Activated CD4-positive, alpha-beta T cell treated with anti-CD3 and anti-CD28 coated beads for 36 hours (primary cell): Measurements from ENCODE around the gene REM1. TPM values are rescaled to one million over a fixed set of nuclear protein-coding genes. Genes with fewer than 3 reads are reported as not detected.
"Not testable (repeated sequence)": the region's sequence is repeated elsewhere in the genome, so short reads cannot be mapped to it uniquely, and the experiment has no call there.

ENCODE experiments used
- ATAC-seq: fragments of 200-7000 bp; cut with Tn5 transposase; one replicate; pipeline ENCODE4 v1.10.0; 2021; ENCODE audit warnings: mild to moderate bottlenecking, moderate library complexity
- CTCF ChIA-PET: fragments of 350-600 bp; sonication (Branson Sonifier 250); formaldehyde crosslinking; loops from one replicate; lab custom pipeline; 2021; ENCODE audit warnings: antibody characterized with exemption; lab: Charles Lee
- POLR2A ChIA-PET: fragments of 350-600 bp; sonication (Branson Sonifier 250); formaldehyde crosslinking; loops from one replicate; lab custom pipeline; 2021; ENCODE audit warnings: antibody characterized with exemption, inconsistent platforms; lab: Charles Lee
- DNase-seq: peaks from one replicate; pipeline ENCODE4 v3.0.0-alpha.2; 2020
- H3K27ac Mint-ChIP-seq: one replicate; pipeline ENCODE4 v1.8.0; 2021; ENCODE audit warnings: mixed read lengths
- H3K27me3 Mint-ChIP-seq: one replicate; pipeline ENCODE4 v1.8.0; 2021; ENCODE audit warnings: mixed read lengths
- H3K36me3 Mint-ChIP-seq: one replicate; pipeline ENCODE4 v1.8.0; 2021; ENCODE audit warnings: low read depth, mixed read lengths
- H3K4me1 Mint-ChIP-seq: one replicate; pipeline ENCODE4 v1.8.0; 2021; ENCODE audit warnings: mixed read lengths
- H3K4me3 Mint-ChIP-seq: one replicate; pipeline ENCODE4 v1.8.0; 2021; ENCODE audit warnings: mild to moderate bottlenecking, moderate library complexity, mixed read lengths
- H3K9me3 Mint-ChIP-seq: one replicate; pipeline ENCODE4 v1.8.0; 2021; ENCODE audit warnings: low read depth, mixed read lengths
- intact Hi-C, 2 experiments: fragments of 100-400 bp; cut with DNase I in 1 of 2; cut with micrococcal nuclease in 1 of 2; formaldehyde crosslinking; loops; one replicate each; pipeline versions ENCODE4 v1.14.2 to v1.15.1; 2022 to 2024; cut with DNase I, micrococcal nuclease
- total RNA-seq, 2 experiments: library from RNA; stranded (reverse); gene quantifications; one replicate each; pipeline ENCODE4 v1.2.3, GENCODE V29; 2021

Gene REM1, protein sequence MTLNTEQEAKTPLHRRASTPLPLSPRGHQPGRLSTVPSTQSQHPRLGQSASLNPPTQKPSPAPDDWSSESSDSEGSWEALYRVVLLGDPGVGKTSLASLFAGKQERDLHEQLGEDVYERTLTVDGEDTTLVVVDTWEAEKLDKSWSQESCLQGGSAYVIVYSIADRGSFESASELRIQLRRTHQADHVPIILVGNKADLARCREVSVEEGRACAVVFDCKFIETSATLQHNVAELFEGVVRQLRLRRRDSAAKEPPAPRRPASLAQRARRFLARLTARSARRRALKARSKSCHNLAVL
- total RNA-seq: not detected

DNA sequence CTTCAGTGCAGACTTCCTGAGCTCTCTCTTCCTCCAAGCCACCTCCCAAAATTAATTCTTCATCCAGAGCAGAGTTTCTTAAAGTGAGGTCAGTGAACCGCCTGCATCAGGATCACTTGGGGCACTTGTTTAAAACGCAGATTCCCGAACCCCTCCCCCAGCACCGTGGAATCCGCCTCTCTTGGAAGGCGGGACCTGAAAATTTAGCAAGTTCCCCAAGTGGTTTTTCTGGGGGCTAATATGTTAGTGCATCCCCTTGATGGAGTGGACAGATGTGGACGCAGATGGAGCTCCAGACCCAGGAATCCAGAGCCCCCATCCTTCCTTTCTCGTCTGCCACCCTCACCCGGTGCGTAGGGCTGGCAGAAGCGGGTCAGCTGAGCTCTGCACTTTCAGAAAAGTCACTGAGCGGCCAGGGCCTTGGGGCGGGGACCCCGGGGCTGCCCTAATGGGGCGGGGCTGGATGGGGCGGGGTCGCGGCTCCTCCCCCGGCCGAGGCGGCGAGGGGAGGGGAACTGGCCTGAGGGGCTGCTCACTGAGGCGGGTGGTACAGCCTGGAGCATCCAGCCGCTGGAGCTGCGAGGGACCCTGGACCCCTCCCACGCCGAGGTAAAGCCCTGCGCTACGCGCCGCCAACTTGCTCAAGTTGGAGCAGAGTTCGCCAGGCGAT lies at the start of gene REM1, which contains the start of gene DEFB124:
Gene REM1 (plus strand): TSS at position 531 of the 670 bp plus-strand sequence. CDS start 1,158 bp downstream, outside the sequence.
Gene DEFB124 (minus strand): TSS at position 370 of the 670 bp plus-strand sequence. CDS start 2,114 bp downstream, outside the sequence.
- CTCF ChIA-PET: interaction anchor here (0.7 to 3.3 kb wide), 3 partner anchors 14 to 35 kb away, joined by 3 to 16 read pairs (median 3); partner anchors contain the start of gene DEFB123
- Mint-ChIP-seq H3K9me3 (peaks cover 3% of the 10 kb centered on the region), H3K4me1 (peaks cover 9% of the 10 kb centered on the region), H3K27ac (no peak within 1 kb of the TSS), H3K27me3 (peaks cover 34% of the 10 kb centered on the region), H3K36me3 (peaks cover 2% of the 10 kb centered on the region), H3K4me3 (no peak within 1 kb of the TSS)
- ATAC-seq (no peak), DNase-seq (no peak)
- intact Hi-C loops: no loop called here
- POLR2A ChIA-PET: interaction anchor here (1.1 kb wide), 1 partner anchor 124 kb away, joined by 8 read pairs; no protein-coding TSS in a partner anchor

DNA sequence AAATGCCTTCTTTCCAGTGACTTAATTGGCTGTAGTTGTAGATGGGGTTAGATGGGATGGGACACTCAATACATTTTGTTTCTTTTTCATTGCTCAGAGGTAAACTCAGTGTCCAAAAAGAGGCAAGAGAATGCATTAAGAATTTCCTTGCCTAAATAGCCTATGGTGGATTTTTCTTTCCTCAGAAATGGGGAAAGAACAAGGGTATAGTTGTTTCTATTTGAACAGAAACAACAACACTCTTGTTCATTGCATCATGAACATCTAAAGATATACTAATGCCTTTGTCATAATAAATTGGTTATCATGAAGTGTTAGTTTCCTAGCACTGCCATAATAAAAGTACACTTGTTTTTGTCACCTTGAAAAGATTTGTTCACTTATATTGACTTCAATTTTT lies 49.3 kb upstream of the REM1 start:
- Mint-ChIP-seq H3K9me3 (no peaks in the 10 kb centered on the region), H3K4me3 (no peak overlapping the region), H3K27ac (no peak overlapping the region), H3K36me3 (no peaks in the 10 kb centered on the region), H3K4me1 (no peaks in the 10 kb centered on the region), H3K27me3 (peaks cover 3% of the 10 kb centered on the region)
- ATAC-seq: no peak
- POLR2A ChIA-PET: no interaction called here
- CTCF ChIA-PET: no interaction called here
- DNase-seq: no peak
- intact Hi-C loops: no loop called here

DNA sequence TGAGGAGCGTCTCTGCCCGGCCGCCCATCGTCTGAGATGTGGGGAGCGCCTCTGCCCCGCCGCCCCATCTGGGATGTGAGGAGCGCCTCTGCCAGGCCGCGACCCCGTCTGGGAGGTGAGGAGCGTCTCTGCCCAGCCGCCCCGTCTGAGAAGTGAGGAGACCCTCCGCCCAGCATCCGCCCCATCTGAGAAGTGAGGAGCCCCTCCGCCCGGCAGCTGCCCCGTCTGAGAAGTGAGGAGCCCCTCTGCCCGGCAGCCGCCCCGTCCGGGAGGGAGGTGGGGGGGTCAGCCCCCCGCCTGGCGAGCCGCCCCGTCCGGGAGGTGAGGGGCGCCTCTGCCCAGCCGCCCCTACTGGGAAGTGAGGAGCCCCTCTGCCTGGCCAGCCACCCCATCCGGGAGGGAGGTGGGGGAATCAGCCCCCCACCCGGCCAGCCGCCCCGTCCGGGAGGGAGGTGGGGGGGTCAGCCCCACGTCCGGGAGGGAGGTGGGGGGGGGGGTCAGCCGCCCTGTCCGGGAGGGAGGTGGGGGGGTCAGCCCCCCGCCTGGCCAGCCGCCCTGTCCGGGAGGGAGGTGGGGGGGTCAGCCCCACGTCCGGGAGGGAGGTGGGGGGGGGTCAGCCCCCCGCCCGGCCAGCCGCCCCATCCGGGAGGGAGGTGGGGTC lies 48.1 kb upstream of the REM1 start:
- H3K27me3 Mint-ChIP-seq, H3K4me3 Mint-ChIP-seq, intact Hi-C loops, DNase-seq, H3K27ac Mint-ChIP-seq, H3K9me3 Mint-ChIP-seq, POLR2A ChIA-PET, H3K36me3 Mint-ChIP-seq, H3K4me1 Mint-ChIP-seq, ATAC-seq, CTCF ChIA-PET: not testable (repeated sequence)

DNA sequence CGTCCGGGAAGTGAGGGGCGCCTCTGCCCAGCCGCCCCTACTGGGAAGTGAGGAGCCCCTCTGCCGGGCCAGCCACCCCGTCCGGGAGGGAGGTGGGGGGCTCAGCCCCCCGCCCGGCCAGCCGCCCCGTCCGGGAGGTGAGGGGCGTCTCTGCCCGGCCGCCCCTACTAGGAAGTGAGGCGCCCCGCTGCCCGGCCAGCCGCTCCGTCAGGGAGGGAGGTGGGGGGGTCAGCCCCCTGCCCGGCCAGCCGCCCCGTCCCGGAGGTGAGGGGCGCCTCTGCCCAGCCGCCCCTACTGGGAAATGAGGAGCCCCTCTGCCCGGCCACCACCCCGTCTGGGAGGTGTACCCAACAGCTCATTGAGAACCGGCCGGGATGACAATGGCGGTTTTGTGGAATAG lies 47.5 kb upstream of the REM1 start:
- ATAC-seq, H3K27ac Mint-ChIP-seq, CTCF ChIA-PET, DNase-seq, H3K27me3 Mint-ChIP-seq, H3K4me1 Mint-ChIP-seq, intact Hi-C loops, H3K36me3 Mint-ChIP-seq, POLR2A ChIA-PET, H3K9me3 Mint-ChIP-seq, H3K4me3 Mint-ChIP-seq: not testable (repeated sequence)

DNA sequence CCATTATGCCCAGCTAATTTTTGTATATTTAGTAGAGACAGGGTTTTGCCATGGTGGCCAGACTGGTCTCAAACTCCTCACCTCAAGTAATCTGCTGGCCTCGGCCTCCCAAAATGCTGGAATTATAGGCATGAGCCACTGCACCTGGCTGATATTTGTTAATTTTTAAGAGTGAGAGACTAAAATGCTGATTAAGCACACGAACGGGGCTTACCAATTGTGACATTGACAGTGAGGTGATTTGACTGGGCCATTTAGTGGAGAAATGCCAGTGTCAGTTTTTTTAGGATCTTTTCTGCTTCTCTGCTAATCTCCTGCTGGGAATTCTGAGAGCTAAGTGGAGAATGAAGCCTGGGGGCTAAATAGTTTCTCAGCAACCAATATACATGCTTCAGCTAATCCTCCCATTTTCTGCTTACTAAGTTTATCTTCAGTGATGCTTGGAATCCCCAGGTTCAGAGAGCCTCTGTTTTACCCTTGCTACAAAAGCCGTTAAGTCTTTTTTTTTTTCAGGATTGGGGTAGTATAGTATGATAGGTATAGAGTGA lies 44.4 kb upstream of the REM1 start:
- no peaks in the 10 kb centered on the region for H3K9me3 Mint-ChIP-seq
- no peak overlapping the region for H3K27ac Mint-ChIP-seq
- ATAC-seq (no peak), DNase-seq (no peak)
- intact Hi-C loops: no loop called here
- CTCF ChIA-PET: interaction anchor here (0.6 to 1.0 kb wide), 2 partner anchors 11 to 25 kb away, joined by 3 read pairs; partner anchors contain the start of gene DEFB121
- no peaks in the 10 kb centered on the region for H3K4me1 Mint-ChIP-seq
- POLR2A ChIA-PET: no interaction called here
- H3K27me3 Mint-ChIP-seq: peaks cover 10% of the 10 kb centered on the region
- no peaks in the 10 kb centered on the region for H3K36me3 Mint-ChIP-seq
- no peak overlapping the region for H3K4me3 Mint-ChIP-seq

DNA sequence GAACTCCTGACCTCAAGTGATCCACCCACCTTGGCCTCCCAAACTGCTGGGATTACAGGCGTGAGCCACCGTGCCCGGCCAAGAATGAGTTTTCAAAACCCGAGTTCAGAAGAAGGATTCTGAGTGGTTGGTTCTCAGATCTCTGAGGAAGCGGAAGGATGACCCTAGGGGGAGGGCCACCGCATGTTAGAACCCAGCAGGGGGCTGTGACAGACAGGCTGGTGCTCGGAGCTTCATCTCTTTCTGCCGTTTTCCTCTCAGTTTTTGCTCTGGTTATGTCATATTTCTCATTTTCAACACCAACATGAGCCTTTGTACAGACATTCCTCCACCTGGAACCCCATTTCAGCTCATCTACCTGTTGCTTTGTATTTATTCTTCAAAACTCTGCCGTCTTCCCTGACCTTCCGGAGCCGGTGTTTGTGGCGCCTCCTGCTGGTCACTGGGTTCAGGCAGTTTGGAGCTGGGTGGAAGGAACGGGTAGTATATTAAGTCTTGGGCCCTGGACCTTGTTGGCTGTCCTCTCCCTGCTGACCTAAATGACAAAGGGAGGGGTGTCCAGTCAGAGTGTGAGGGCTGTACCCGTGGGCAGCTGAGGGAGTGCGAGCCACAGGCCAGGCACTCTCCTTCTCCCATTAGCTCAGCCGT lies 35.0 kb upstream of the REM1 start, which contains the start of gene DEFB123:
Gene DEFB123 (plus strand): TSS at position 621 of the 648 bp plus-strand sequence. CDS start 67 bp downstream, outside the sequence.
- DNase-seq: peak; percentile 49
- peaks cover 14% of the 10 kb centered on the region for H3K27me3 Mint-ChIP-seq

DNA sequence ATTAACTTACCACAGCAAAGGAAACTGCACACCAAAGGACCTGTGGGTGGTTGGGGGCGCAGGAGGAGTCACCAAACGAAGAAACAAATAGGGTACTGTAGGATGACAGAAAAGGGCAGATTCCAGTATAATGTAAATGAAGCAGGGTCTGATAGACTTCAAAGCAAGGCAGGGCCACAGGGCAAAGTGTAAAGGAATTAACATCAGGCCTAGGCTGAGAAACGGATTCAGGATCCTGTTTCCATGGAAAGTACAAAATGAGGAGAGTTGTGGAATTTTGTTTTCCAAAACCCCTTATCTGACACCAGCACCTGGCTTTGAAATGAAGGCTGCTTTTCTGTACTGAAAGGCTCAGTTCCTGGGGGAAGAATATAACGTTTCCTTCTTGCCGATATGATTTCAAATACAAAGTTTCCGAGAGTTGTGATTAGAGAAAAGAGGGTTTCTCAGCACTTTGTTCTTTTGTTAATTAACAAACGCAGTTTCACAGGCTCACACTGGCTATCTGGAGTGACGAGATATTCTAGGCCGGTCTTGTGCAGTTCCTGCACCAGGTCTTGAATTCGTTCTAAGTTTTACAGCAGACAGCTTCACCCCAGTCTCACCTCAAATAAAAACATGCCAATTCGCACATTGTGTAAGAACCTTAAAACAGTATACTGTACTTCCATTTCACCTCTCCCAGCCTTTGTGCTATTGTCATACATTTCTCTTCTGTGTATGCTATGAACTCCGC lies 28.8 kb upstream of the REM1 start:
- Mint-ChIP-seq H3K4me3 (no peak overlapping the region), H3K4me1 (no peaks in the 10 kb centered on the region), H3K27me3 (peaks cover 10% of the 10 kb centered on the region), H3K36me3 (no peaks in the 10 kb centered on the region), H3K9me3 (no peaks in the 10 kb centered on the region), H3K27ac (no peak overlapping the region)
- DNase-seq (no peak), ATAC-seq (no peak)
- intact Hi-C loops: no loop called here
- POLR2A ChIA-PET: no interaction called here
- CTCF ChIA-PET: no interaction called here

More for the DNA sequence above, 35.0 kb upstream of the REM1 start, which contains the start of gene DEFB123:
- no peak within 1 kb of the TSS for H3K4me3 Mint-ChIP-seq
- ATAC-seq: no peak
- intact Hi-C loops: no loop called here
- ChIA-PET CTCF (interaction anchor here (0.7 to 1.9 kb wide), 8 partner anchors 9 to 97 kb away, joined by 3 to 9 read pairs (median 3); partner anchors contain the start of genes DEFB124 and REM1), POLR2A (no interaction called here)
- H3K9me3 Mint-ChIP-seq: no peaks in the 10 kb centered on the region
- H3K27ac Mint-ChIP-seq: no peak within 1 kb of the TSS
- no peaks in the 10 kb centered on the region for H3K36me3 Mint-ChIP-seq
- no peaks in the 10 kb centered on the region for H3K4me1 Mint-ChIP-seq

DNA sequence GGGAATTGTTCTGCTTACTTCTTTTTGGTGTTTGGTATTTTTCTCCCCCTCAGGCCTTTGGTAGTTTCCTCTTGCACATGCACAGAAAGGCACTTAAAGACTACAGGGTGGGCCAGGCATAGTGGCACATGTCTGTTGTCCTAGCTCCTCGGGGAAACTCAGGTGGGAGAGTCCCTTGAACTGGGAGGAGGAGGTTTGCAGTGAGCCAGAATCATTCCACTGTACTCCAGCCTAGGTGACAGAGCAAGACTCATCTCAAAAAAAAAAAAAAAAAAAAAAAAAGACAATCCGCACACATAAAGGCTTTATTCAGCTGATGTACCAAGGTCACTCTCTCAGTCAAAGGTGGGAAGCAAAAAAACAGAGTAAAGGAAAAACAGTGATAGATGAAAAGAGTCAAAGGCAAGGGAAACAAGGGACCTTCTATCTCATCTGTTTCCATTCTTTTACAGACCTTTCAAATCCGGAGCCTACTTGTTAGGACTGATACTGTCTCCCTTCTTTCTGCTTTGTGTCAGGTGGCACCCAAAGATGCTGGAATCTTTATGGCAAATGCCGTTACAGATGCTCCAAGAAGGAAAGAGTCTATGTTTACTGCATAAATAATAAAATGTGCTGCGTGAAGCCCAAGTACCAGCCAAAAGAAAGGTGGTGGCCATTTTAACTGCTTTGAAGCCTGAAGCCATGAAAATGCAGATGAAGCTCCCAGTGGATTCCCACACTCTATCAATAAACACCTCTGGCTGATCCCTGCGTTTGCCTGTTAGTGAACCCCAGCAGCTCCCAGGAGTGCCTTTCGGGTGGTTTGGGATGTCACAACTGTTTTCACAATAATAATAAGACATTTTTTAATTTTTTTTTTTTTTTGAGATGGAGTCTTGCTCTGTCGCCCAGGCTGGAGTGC lies 25.3 kb upstream of the REM1 start:
- H3K4me3 Mint-ChIP-seq: no peak overlapping the region
- DNase-seq: no peak
- no peaks in the 10 kb centered on the region for H3K4me1 Mint-ChIP-seq
- no peak for ATAC-seq
- CTCF ChIA-PET: interaction anchor here (1.1 to 1.5 kb wide), 2 partner anchors 9 to 54 kb away, joined by 3 to 9 read pairs; partner anchors contain the start of gene DEFB123
- H3K27ac Mint-ChIP-seq: no peak overlapping the region
- peaks cover 9% of the 10 kb centered on the region for H3K27me3 Mint-ChIP-seq
- H3K9me3 Mint-ChIP-seq: no peaks in the 10 kb centered on the region
- POLR2A ChIA-PET: no interaction called here
- H3K36me3 Mint-ChIP-seq: no peaks in the 10 kb centered on the region
- intact Hi-C loops: no loop called here

DNA sequence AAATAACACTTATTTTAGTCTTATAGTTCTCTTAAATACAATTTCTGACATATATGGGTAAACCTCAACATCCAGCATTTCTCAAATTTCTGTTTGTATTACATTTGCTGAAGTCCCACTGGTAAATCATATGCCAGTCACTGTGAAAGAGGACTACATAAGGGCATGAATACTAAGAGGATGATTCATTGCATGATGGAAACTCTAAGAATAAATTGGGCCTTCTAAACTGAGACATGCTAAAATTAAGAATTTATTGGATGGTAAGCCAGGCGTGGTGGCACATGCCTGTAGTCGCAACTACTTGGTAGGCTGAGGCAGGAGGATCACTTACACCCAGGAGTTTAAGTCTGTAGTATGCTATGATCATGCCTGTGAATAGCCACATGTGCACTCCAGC lies 22.5 kb upstream of the REM1 start:
- ChIA-PET CTCF (interaction anchor here (2.4 kb wide), 1 partner anchor 50 kb away, joined by 14 read pairs; no protein-coding TSS in a partner anchor), POLR2A (no interaction called here)
- DNase-seq (no peak), ATAC-seq (no peak)
- H3K36me3 Mint-ChIP-seq: no peaks in the 10 kb centered on the region
- H3K27me3 Mint-ChIP-seq: peaks cover 13% of the 10 kb centered on the region
- H3K27ac Mint-ChIP-seq: no peak overlapping the region
- intact Hi-C loops: no loop called here
- H3K4me1 Mint-ChIP-seq: no peaks in the 10 kb centered on the region
- no peaks in the 10 kb centered on the region for H3K9me3 Mint-ChIP-seq
- no peak overlapping the region for H3K4me3 Mint-ChIP-seq
